MM.1S (cell line): ENCODE data around the gene GULP1.
"Not testable (repeated sequence)": the region's sequence is repeated elsewhere in the genome, so short reads cannot be mapped to it uniquely, and the experiment has no call there.

Experiments
- DNase-seq: peaks from one replicate; pipeline ENCODE4 v3.0.0-alpha.2; 2015
- H2AFZ ChIP-seq: fragments of 300-600 bp; sonication (generic); 2 replicates; pipeline ENCODE4 v1.6.0; 2016; ENCODE audit warnings: antibody characterized with exemption, low read length
- H3F3A ChIP-seq: fragments of 300-600 bp; sonication (generic); 2 replicates; pipeline ENCODE4 v1.6.1; 2016; ENCODE audit warnings: mild to moderate bottlenecking, antibody characterized with exemption, low read length, moderate library complexity, mixed read lengths; ENCODE audit not compliant: insufficient read depth
- H3K27ac ChIP-seq: fragments of 300-600 bp; sonication (generic); 2 replicates; pipeline ENCODE4 v1.5.1; 2016; ENCODE audit warnings: mild to moderate bottlenecking, low read length
- H3K27me3 ChIP-seq: fragments of 300-600 bp; sonication (generic); replicated peaks from 2 replicates; pipeline ENCODE4 v1.6.0; 2016; ENCODE audit warnings: low read length; ENCODE audit not compliant: insufficient read depth
- H3K36me3 ChIP-seq: fragments of 300-600 bp; sonication (generic); replicated peaks from 2 replicates; pipeline ENCODE4 v1.6.1; 2016; ENCODE audit warnings: mild to moderate bottlenecking, low read length, mixed read lengths; ENCODE audit not compliant: insufficient read depth
- H3K4me1 ChIP-seq: fragments of 300-600 bp; sonication (generic); 2 replicates; pipeline ENCODE4 v1.6.1; 2016; ENCODE audit warnings: low read length, mixed read lengths
- H3K4me2 ChIP-seq: fragments of 300-600 bp; sonication (generic); 2 replicates; pipeline ENCODE4 v1.6.0; 2016; ENCODE audit warnings: low read depth, low read length
- H3K4me3 ChIP-seq: fragments of 300-600 bp; sonication (generic); 2 replicates; pipeline ENCODE4 v1.5.1; 2016; ENCODE audit warnings: low read length, mixed read lengths
- H3K79me2 ChIP-seq: fragments of 300-600 bp; sonication (generic); 2 replicates; pipeline ENCODE4 v1.6.1; 2016; ENCODE audit warnings: mixed run types, low read length, mixed read lengths
- H3K9ac ChIP-seq: fragments of 300-600 bp; sonication (generic); 2 replicates; pipeline ENCODE4 v1.6.1; 2016; ENCODE audit warnings: low read length, mixed read lengths
- H3K9me2 ChIP-seq: fragments of 300-600 bp; sonication (generic); replicated peaks from 2 replicates; pipeline ENCODE4 v1.6.1; 2016; ENCODE audit warnings: mild to moderate bottlenecking, low read length, mixed read lengths; ENCODE audit not compliant: insufficient read depth
- H3K9me3 ChIP-seq: fragments of 300-600 bp; sonication (generic); replicated peaks from 2 replicates; pipeline ENCODE4 v1.6.1; 2016; ENCODE audit warnings: mild to moderate bottlenecking, low read length, mixed read lengths; ENCODE audit not compliant: insufficient read depth
- H4K20me1 ChIP-seq: fragments of 300-600 bp; sonication (generic); 2 replicates; pipeline ENCODE4 v1.6.1; 2016; ENCODE audit warnings: mild to moderate bottlenecking, low read length, moderate library complexity, mixed read lengths; ENCODE audit not compliant: insufficient read depth
- EZH2 ChIP-seq: fragments of 300-600 bp; sonication (generic); optimal IDR thresholded peaks from 2 replicates; pipeline ENCODE3; 2017; ENCODE audit warnings: low read depth, mild to moderate bottlenecking, antibody characterized with exemption, low read length, mixed read lengths
- EZH2phosphoT487 ChIP-seq: fragments of 300-600 bp; sonication (generic); IDR thresholded peaks from 2 replicates; pipeline ENCODE4 v1.6.1; 2018; ENCODE audit warnings: antibody characterized with exemption, low read length
- TF ChIP-seq, protein P1 (sequence below): fragments of 300-600 bp; sonication (generic); IDR thresholded peaks from 2 replicates; pipeline ENCODE4 v1.5.1; 2016; ENCODE audit warnings: antibody characterized with exemption, low read length, mixed read lengths

Gene GULP1

DNA sequence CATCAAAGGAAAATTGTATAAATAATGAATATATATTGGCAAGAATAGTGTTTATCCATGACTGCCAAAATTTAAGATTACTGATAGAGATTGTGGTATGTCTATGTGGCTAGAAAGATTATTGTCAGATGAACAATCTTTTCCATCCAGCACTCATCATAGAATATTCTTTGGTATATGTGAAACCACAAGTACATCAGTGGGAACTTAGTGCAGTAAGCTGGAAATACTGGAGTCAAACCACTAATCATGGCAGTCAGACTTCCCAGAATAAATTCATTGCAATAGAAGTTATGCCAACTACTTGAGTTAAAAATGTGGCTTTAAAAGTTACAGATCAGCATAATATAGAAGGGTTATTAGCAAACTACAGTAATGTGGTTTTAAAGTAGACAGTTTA is 310.3 kb downstream of the GULP1 start:
- Histone ChIP-seq H3K27ac (no peak overlapping the region), H2AFZ (0 out of 2 replicates have a peak overlapping the region, but pooled peaks have one; percentile 7), H3K36me3 (no peaks in the 10 kb centered on the region), H3K4me1 (no peaks in the 10 kb centered on the region; the same call in 1 of the 2 replicates), H4K20me1 (no peaks in the 10 kb centered on the region), H3F3A (no peaks in the 10 kb centered on the region), H3K4me3 (no peak overlapping the region), H3K9ac (no peak overlapping the region), H3K9me2 (no peaks in the 10 kb centered on the region), H3K27me3 (no peaks in the 10 kb centered on the region), H3K4me2 (no peak overlapping the region), H3K9me3 (no peaks in the 10 kb centered on the region), H3K79me2 (no peaks in the 10 kb centered on the region)
- TF ChIP-seq EZH2 (no peak), EZH2phosphoT487 (no peak)
- TF ChIP-seq, protein P1, sequence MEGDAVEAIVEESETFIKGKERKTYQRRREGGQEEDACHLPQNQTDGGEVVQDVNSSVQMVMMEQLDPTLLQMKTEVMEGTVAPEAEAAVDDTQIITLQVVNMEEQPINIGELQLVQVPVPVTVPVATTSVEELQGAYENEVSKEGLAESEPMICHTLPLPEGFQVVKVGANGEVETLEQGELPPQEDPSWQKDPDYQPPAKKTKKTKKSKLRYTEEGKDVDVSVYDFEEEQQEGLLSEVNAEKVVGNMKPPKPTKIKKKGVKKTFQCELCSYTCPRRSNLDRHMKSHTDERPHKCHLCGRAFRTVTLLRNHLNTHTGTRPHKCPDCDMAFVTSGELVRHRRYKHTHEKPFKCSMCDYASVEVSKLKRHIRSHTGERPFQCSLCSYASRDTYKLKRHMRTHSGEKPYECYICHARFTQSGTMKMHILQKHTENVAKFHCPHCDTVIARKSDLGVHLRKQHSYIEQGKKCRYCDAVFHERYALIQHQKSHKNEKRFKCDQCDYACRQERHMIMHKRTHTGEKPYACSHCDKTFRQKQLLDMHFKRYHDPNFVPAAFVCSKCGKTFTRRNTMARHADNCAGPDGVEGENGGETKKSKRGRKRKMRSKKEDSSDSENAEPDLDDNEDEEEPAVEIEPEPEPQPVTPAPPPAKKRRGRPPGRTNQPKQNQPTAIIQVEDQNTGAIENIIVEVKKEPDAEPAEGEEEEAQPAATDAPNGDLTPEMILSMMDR, result no peak
- DNase-seq, result no peak

DNA sequence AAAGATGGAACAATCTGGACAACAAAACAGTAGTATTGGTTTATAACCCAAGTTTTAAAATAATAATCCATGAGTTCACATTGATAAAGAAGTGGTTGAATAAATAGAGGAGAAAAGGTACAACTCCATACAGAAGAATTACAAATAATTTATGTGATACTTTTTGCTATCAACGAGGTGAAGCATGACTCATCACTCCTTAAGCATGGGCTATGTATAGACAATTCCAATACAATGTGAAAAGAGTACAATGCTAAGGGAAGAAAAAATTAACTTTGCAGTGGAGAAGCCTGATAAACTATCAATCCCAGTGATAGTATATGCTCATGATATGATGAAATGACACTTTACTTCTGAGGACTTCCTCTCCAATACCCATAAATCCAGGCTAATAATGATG is 312.9 kb downstream of the GULP1 start:
- Histone ChIP-seq H3F3A (peaks cover 8% of the 10 kb centered on the region), H3K9me2 (no peaks in the 10 kb centered on the region), H3K36me3 (no peaks in the 10 kb centered on the region), H3K9me3 (no peaks in the 10 kb centered on the region), H2AFZ (no peak overlapping the region), H3K4me3 (no peak overlapping the region), H3K4me2 (peak overlapping the region; percentile 31; the same call in 1 of the 2 replicates), H4K20me1 (no peaks in the 10 kb centered on the region), H3K27ac (no peak overlapping the region), H3K9ac (no peak overlapping the region), H3K27me3 (no peaks in the 10 kb centered on the region), H3K4me1 (peaks cover 18% of the 10 kb centered on the region), H3K79me2 (no peaks in the 10 kb centered on the region)
- DNase-seq, result no peak
- TF ChIP-seq, protein P1, result no peak
- TF ChIP-seq EZH2, result no peak
- TF ChIP-seq EZH2phosphoT487, result no peak

DNA sequence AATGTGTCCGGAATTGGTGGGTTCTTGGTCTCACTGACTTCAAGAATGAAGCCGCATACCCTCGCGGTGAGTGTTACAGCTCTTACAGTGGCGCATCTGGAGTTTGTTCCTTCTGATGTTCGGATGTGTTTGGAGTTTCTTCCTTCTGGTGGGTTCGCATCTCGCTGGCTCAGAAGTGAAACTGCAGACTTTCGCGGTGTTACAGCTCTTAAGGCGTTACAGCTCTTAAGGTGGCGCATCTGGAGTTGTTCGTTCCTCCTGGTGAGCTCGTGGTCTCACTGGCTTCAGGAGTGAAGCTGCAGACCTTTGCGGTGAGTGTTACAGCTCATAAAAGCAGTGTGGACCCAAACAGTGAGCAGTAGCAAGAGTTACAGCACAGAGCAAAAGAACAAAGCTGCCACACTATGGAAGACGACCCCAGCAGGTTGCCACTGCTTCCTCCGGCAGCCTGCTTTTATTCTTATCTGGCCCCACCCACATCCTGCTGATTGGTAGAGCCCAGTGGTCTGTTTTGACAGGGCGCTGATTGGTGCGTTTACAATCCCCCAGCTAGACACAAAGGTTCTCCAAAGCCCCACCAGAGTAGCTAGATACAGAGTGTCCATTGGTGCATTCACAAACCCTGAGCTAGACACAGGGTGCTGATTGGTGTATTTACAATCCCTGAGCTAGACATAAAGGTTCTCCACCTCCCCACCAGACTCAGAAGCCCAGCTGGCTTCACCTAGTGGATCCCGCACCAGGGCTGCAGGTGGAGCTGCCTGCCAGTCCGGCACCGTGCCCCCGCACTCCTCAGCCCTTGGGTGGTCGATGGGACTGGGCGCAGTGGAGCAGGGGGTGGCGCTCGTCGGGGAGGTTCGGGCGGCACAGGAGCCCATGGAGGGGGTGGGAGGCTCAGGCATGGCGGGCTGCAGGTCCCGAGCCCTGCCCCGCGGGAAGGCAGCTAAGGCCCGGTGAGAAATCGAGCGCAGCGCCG is 314.2 kb downstream of the GULP1 start:
- peaks cover 18% of the 10 kb centered on the region for H3K4me1 ChIP-seq
- peak overlapping the region; percentile 26; the same call in 1 of the 2 replicates for H3K9ac ChIP-seq
- peak; percentile 61 for DNase-seq
- peak overlapping the region; percentile 30; the same call in 1 of the 2 replicates for H3K4me3 ChIP-seq
- not testable (repeated sequence) for H3K79me2 ChIP-seq, H3K27ac ChIP-seq, H3K9me3 ChIP-seq, H4K20me1 ChIP-seq, H3K27me3 ChIP-seq, H3K36me3 ChIP-seq, H3K9me2 ChIP-seq, H3F3A ChIP-seq
- H3K4me2 ChIP-seq, result peak overlapping the region; percentile 31; the same call in 1 of the 2 replicates
- H2AFZ ChIP-seq, result 0 out of 2 replicates have a peak overlapping the region, but pooled peaks have one; percentile 16

DNA sequence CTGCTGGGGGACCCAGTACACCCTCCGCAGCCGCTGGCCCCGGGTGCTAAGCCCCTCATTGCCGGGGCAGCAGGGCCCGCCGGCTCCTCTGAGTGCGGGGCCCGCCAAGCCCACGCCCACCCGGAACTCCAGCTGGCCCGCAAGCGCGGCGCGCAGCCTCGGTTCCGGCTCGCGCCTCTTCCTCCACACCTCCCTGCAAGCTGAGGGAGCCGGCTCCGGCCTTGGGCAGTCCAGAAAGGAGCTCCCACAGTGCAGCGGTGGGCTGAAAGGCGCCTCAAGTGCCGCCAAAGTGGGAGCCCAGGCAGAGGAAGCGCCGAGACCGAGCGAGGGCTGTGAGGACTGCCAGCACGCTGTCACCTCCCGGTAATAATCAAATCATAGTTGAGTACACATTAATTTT is 314.9 kb downstream of the GULP1 start:
- not testable (repeated sequence) for H3K4me3 ChIP-seq, H3K9me3 ChIP-seq, H3K27me3 ChIP-seq, H3K4me2 ChIP-seq, DNase-seq, H4K20me1 ChIP-seq, H2AFZ ChIP-seq, H3F3A ChIP-seq, H3K9ac ChIP-seq, H3K27ac ChIP-seq, H3K36me3 ChIP-seq, H3K9me2 ChIP-seq, H3K79me2 ChIP-seq
- peaks cover 18% of the 10 kb centered on the region for H3K4me1 ChIP-seq
